Bronchial epithelial cell (primary cell): ENCODE data around the gene DLGAP1. TPM values are rescaled to one million over a fixed set of nuclear protein-coding genes. Genes with fewer than 3 reads are reported as not detected.

ENCODE experiments used
- DNase-seq: peaks from one replicate; pipeline ENCODE4 v3.0.0-alpha.2; 2010; ENCODE audit warnings: low read depth
- FAIRE-seq: peaks from 2 replicates; lab custom pipeline; 2011; peaks lifted over from hg19 to GRCh38; lab: Jason Lieb, UNC
- H3K27me3 ChIP-seq: 2 replicates; pipeline ENCODE4 v1.5.1; 2011; ENCODE audit warnings: low read length; ENCODE audit not compliant: control insufficient read depth, insufficient read depth
- H3K36me3 ChIP-seq: 2 replicates; pipeline ENCODE4 v1.5.1; 2011; ENCODE audit warnings: low read length; ENCODE audit not compliant: control insufficient read depth, insufficient read depth
- H3K4me3 ChIP-seq: 2 replicates; pipeline ENCODE4 v1.5.1; 2011; ENCODE audit warnings: mild to moderate bottlenecking, low read depth, low read length, control low read depth
- CTCF ChIP-seq: IDR thresholded peaks from 2 replicates; pipeline ENCODE4 v1.5.1; 2011; ENCODE audit warnings: mild to moderate bottlenecking, moderate library complexity, low read length, control low read depth, inconsistent platforms; ENCODE audit not compliant: insufficient read depth, severe bottlenecking
- total RNA-seq: library from RNA; depleted of rRNA; stranded (reverse); fragments of >200 nt; gene quantifications from 2 replicates; pipeline ENCODE4 v1.2.1, GENCODE V29; 2014

The DLGAP1 gene
- total RNA-seq, 1 donor from 2014 or later = not detected

- no peak for TF ChIP-seq CTCF
- H3K36me3 ChIP-seq = no peaks in the 10 kb centered on the region
- H3K27me3 ChIP-seq = no peaks in the 10 kb centered on the region
- FAIRE-seq (no peak), DNase-seq (no peak)
- no peak overlapping the region for H3K4me3 ChIP-seq
Measured at GRCh38 chr18:3950668-3951404, 504.3 kb downstream of the DLGAP1 start.

GRCh38 chr18:3948958-3949357 lies 506.1 kb downstream of the DLGAP1 start:
- Histone ChIP-seq H3K36me3 (no peaks in the 10 kb centered on the region), H3K27me3 (no peaks in the 10 kb centered on the region), H3K4me3 (no peak overlapping the region)
- no peak for TF ChIP-seq CTCF
- DNase-seq (no peak), FAIRE-seq (no peak)

- no peaks in the 10 kb centered on the region for H3K36me3 ChIP-seq
- TF ChIP-seq CTCF = no peak
- DNase-seq (no peak), FAIRE-seq (no peak)
- H3K27me3 ChIP-seq = no peaks in the 10 kb centered on the region
- no peak overlapping the region for H3K4me3 ChIP-seq
Measured at GRCh38 chr18:3947383-3947782, 507.7 kb downstream of the DLGAP1 start.

DNA sequence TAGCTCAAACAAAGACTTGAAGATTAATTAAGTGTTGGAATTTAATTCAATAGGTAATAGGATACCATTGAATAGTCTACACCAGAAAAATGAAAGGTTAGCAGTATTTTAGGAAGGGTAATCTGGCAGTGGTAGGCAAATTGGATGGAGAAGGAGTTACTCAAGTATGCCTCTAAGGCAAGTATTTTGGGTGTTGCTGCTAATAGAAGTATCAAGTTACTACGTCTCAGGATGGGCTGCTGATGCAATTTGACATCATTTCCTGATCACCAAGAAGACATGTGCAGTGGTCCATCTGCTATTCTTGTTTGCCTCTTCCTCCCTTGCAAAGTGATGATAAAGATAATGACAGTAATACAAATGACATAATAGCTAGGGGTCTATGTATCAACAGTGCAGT lies 519.8 kb downstream of the DLGAP1 start:
- H3K27me3 ChIP-seq = no peaks in the 10 kb centered on the region
- no peak overlapping the region for H3K4me3 ChIP-seq
- DNase-seq (peak; percentile 53), FAIRE-seq (no peak)
- TF ChIP-seq CTCF = no peak
- no peaks in the 10 kb centered on the region for H3K36me3 ChIP-seq

- TF ChIP-seq CTCF = no peak
- Histone ChIP-seq H3K36me3 (no peaks in the 10 kb centered on the region), H3K27me3 (no peaks in the 10 kb centered on the region), H3K4me3 (no peak overlapping the region)
- DNase-seq (no peak), FAIRE-seq (no peak)
Measured at GRCh38 chr18:3932276-3932675, 522.8 kb downstream of the DLGAP1 start.
